H1 (cell line): Measurements from ENCODE around the gene ARHGEF7. TPM values are rescaled to one million over a fixed set of nuclear protein-coding genes. Genes with fewer than 3 reads are reported as not detected.

ENCODE experiments used
- KDM4A ChIP-seq: IDR thresholded peaks from one replicate; pipeline ENCODE4 v1.7.1; 2012; ENCODE audit warnings: low read depth, mild to moderate bottlenecking, moderate library complexity, low read length, inconsistent platforms; ENCODE audit not compliant: severe bottlenecking
- RBBP5 ChIP-seq: IDR thresholded peaks from 2 replicates; pipeline ENCODE4 v1.7.1; 2012; ENCODE audit warnings: low read depth, mild to moderate bottlenecking, inconsistent platforms, low read length, moderate library complexity, borderline replicate concordance
- SP2 ChIP-seq: IDR thresholded peaks from 2 replicates; pipeline ENCODE4 v1.6.1; 2012; ENCODE audit warnings: mild to moderate bottlenecking, low read length, inconsistent platforms
- TAF7 ChIP-seq: optimal IDR thresholded peaks from 2 replicates; pipeline ENCODE3; 2011; ENCODE audit warnings: low read depth, mild to moderate bottlenecking, inconsistent platforms, low read length, moderate library complexity, borderline replicate concordance
- polyA plus RNA-seq, 7 experiments: library from polyadenylated mRNA; depleted of rRNA in 3 of 7; stranded (reverse) in 5 of 7; unstranded in 2 of 7; fragments of >200 nt in 5 of 7; fragments of 200-250 nt in 2 of 7; gene quantifications; 1 replicate in 5 of 7; 2 replicates in 1 of 7; 4 replicates in 1 of 7; pipeline versions ENCODE4 v1.2.1 to v1.2.3, GENCODE V29; 2011 to 2013; ENCODE audit warnings: missing spikeins in 2 of 7, mixed read lengths in 2 of 7
- total RNA-seq: library from RNA; stranded (reverse); fragmentation: NEBNext Ultra II Directional; extraction: Animal tissue kit (Norgen Biotek cat#: 25700); gene quantifications from 2 replicates; pipeline ENCODE4 v1.2.1, GENCODE V29; 2021
- TF ChIP-seq, protein P1 (sequence below): fragments of 300-600 bp; sonication (generic); IDR thresholded peaks from 2 replicates; pipeline ENCODE4 v1.7.1; 2012; ENCODE audit warnings: low read length, moderate library complexity, mild to moderate bottlenecking, inconsistent platforms; ENCODE audit not compliant: insufficient replicate concordance
- TF ChIP-seq, protein P2 (sequence below): IDR thresholded peaks from 2 replicates; pipeline ENCODE4 v1.6.1; 2011; ENCODE audit warnings: low read length, improper control_type of control experiment

ARHGEF7 gene
- total and polyA plus RNA-seq, 2 of the 8 experiments (the other 6 are each of a cell fraction or from before 2014, with no cell fraction given) = 26.2 to 56.5 TPM

DNA sequence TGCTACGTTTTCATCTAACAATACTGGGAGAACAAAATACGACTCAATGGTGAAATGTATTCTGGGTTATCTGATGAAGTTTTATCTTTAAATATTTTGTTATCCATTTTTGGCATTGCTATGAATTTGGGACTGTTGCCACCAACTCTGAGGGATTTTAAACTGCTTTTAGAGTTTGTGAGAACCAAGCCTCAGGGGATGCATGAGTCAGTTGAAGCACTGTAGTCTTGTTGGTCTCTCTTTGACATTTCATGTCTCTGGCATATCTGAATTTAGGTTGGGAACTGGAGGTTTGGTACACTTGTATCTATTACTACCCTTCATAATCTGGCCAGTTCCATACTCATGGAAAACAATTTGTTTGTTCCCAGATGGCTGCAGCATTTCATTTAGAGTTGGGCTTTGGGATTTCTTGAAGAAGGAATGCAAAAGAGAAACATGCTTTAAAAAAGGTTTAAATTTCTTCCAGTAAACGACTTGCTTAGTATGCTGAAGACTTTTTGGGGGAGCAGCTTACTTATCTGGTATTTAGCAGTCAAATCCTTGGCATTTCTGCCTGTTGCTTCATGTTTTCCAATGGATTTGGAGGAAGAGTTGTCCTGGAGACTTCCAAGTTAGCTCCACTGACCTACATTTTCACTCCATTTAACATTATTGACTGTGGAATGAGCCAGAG is 28.9 kb downstream of the ARHGEF7 start (continued):
- TF ChIP-seq, protein P1, sequence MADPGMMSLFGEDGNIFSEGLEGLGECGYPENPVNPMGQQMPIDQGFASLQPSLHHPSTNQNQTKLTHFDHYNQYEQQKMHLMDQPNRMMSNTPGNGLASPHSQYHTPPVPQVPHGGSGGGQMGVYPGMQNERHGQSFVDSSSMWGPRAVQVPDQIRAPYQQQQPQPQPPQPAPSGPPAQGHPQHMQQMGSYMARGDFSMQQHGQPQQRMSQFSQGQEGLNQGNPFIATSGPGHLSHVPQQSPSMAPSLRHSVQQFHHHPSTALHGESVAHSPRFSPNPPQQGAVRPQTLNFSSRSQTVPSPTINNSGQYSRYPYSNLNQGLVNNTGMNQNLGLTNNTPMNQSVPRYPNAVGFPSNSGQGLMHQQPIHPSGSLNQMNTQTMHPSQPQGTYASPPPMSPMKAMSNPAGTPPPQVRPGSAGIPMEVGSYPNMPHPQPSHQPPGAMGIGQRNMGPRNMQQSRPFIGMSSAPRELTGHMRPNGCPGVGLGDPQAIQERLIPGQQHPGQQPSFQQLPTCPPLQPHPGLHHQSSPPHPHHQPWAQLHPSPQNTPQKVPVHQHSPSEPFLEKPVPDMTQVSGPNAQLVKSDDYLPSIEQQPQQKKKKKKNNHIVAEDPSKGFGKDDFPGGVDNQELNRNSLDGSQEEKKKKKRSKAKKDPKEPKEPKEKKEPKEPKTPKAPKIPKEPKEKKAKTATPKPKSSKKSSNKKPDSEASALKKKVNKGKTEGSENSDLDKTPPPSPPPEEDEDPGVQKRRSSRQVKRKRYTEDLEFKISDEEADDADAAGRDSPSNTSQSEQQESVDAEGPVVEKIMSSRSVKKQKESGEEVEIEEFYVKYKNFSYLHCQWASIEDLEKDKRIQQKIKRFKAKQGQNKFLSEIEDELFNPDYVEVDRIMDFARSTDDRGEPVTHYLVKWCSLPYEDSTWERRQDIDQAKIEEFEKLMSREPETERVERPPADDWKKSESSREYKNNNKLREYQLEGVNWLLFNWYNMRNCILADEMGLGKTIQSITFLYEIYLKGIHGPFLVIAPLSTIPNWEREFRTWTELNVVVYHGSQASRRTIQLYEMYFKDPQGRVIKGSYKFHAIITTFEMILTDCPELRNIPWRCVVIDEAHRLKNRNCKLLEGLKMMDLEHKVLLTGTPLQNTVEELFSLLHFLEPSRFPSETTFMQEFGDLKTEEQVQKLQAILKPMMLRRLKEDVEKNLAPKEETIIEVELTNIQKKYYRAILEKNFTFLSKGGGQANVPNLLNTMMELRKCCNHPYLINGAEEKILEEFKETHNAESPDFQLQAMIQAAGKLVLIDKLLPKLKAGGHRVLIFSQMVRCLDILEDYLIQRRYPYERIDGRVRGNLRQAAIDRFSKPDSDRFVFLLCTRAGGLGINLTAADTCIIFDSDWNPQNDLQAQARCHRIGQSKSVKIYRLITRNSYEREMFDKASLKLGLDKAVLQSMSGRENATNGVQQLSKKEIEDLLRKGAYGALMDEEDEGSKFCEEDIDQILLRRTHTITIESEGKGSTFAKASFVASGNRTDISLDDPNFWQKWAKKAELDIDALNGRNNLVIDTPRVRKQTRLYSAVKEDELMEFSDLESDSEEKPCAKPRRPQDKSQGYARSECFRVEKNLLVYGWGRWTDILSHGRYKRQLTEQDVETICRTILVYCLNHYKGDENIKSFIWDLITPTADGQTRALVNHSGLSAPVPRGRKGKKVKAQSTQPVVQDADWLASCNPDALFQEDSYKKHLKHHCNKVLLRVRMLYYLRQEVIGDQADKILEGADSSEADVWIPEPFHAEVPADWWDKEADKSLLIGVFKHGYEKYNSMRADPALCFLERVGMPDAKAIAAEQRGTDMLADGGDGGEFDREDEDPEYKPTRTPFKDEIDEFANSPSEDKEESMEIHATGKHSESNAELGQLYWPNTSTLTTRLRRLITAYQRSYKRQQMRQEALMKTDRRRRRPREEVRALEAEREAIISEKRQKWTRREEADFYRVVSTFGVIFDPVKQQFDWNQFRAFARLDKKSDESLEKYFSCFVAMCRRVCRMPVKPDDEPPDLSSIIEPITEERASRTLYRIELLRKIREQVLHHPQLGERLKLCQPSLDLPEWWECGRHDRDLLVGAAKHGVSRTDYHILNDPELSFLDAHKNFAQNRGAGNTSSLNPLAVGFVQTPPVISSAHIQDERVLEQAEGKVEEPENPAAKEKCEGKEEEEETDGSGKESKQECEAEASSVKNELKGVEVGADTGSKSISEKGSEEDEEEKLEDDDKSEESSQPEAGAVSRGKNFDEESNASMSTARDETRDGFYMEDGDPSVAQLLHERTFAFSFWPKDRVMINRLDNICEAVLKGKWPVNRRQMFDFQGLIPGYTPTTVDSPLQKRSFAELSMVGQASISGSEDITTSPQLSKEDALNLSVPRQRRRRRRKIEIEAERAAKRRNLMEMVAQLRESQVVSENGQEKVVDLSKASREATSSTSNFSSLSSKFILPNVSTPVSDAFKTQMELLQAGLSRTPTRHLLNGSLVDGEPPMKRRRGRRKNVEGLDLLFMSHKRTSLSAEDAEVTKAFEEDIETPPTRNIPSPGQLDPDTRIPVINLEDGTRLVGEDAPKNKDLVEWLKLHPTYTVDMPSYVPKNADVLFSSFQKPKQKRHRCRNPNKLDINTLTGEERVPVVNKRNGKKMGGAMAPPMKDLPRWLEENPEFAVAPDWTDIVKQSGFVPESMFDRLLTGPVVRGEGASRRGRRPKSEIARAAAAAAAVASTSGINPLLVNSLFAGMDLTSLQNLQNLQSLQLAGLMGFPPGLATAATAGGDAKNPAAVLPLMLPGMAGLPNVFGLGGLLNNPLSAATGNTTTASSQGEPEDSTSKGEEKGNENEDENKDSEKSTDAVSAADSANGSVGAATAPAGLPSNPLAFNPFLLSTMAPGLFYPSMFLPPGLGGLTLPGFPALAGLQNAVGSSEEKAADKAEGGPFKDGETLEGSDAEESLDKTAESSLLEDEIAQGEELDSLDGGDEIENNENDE = no peak
- TF ChIP-seq TAF7 = no peak
- TF ChIP-seq, protein P2, sequence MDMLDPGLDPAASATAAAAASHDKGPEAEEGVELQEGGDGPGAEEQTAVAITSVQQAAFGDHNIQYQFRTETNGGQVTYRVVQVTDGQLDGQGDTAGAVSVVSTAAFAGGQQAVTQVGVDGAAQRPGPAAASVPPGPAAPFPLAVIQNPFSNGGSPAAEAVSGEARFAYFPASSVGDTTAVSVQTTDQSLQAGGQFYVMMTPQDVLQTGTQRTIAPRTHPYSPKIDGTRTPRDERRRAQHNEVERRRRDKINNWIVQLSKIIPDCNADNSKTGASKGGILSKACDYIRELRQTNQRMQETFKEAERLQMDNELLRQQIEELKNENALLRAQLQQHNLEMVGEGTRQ = no peak
- TF ChIP-seq KDM4A = no peak
- no peak for TF ChIP-seq RBBP5
- no peak for TF ChIP-seq SP2
